A549 treated with AZD2906 at 1 μM for 4 hours (cell line): ENCODE data around the gene PDP2. TPM values are rescaled to one million over a fixed set of nuclear protein-coding genes. Genes with fewer than 3 reads are reported as not detected.

Source experiments
- total RNA-seq: library from RNA; stranded (reverse); fragments of 200-300 nt; extraction: Qiagen RNA extraction; gene quantifications from 5 replicates; pipeline ENCODE4 v1.2.3, GENCODE V29; 2022

Gene PDP2, protein sequence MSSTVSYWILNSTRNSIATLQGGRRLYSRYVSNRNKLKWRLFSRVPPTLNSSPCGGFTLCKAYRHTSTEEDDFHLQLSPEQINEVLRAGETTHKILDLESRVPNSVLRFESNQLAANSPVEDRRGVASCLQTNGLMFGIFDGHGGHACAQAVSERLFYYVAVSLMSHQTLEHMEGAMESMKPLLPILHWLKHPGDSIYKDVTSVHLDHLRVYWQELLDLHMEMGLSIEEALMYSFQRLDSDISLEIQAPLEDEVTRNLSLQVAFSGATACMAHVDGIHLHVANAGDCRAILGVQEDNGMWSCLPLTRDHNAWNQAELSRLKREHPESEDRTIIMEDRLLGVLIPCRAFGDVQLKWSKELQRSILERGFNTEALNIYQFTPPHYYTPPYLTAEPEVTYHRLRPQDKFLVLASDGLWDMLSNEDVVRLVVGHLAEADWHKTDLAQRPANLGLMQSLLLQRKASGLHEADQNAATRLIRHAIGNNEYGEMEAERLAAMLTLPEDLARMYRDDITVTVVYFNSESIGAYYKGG
- 5.3 to 6.8 TPM (median 5.9 TPM) in 5 replicates for total RNA-seq

GRCh38 chr16:66880288-66881013, at the start of gene PDP2:
PDP2 (plus strand) TSS chr16:66880515; CDS start chr16:66884285, 3,770 bp downstream.

GRCh38 chr16:66844342-66845079, 35.8 kb upstream of the PDP2 start, which contains the start of gene CA7:
CA7 (plus strand) TSS chr16:66844414; CDS start chr16:66844488, 74 bp downstream.

GRCh38 chr16:66918803-66919568, 38.7 kb downstream of the PDP2 start, which contains the start of gene CDH16:
CDH16 (minus strand) TSS chr16:66918885; CDS start chr16:66918065, 820 bp downstream.

DNA sequence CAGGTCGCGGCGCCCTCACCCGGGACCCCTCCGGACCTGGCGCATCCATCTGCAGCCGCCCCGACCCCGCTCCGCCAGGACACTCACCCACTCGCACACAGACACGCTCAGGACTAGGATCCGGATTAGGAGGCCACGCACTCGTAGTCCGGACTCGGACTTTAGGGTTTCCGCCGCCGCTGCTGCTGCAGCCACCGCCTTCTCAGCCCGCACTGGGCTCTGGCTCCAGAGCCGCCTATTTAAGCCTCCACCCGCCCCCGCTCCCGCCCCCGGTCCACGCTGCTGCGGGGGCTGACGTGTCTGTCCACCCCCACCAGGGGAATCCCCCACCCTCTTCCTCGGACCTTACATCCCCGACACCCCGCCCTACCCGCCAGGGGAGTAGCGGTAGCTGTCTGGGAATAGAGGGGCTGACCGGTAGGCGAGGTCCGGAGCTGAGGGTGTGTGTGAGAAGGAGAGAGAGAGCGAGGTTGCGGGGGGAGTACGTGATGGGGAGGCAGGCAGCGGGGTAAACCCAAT, 45.1 kb downstream of the PDP2 start, which contains the start of gene RRAD:
Gene RRAD, minus strand, starts transcription at position 214 of the 519 bp plus-strand sequence. CDS start 356 bp downstream, outside the sequence.

GRCh38 chr16:66934138-66934838, 54.0 kb downstream of the PDP2 start, which contains the start of gene CIAO2B:
CIAO2B (minus strand) TSS chr16:66934402; CDS start chr16:66934364, 38 bp downstream.

GRCh38 chr16:66935314-66936011, 55.1 kb downstream of the PDP2 start, which contains the start of gene CES2:
CES2 (plus strand) TSS chr16:66935516; CDS start chr16:66935636, 120 bp downstream.

Other genes with a start within 250 kb of the PDP2 start
- gene CMTM4, start 183.8 kb upstream of the PDP2 start, total RNA-seq: 23.3 to 36.2 TPM (median 33.8 TPM) in 5 replicates
- gene DYNC1LI2, start 128.9 kb upstream of the PDP2 start, total RNA-seq: 39.0 to 57.7 TPM (median 46.9 TPM) in 5 replicates
- 0.05 TPM in 1 of 5 replicates, not detected in the others for gene TERB1, start 78.9 kb upstream of the PDP2 start, total RNA-seq
- 57.8 to 69.8 TPM (median 59.6 TPM) in 5 replicates for gene NAE1, start 49.5 kb upstream of the PDP2 start, total RNA-seq
- 0.05 to 0.06 TPM (median 0.06 TPM) in 3 of 5 replicates, not detected in the others for gene CA7, start 36.1 kb upstream of the PDP2 start, total RNA-seq
- gene CDH16, start 38.4 kb downstream of the PDP2 start, total RNA-seq: 7.0 to 10.5 TPM (median 9.9 TPM) in 5 replicates
- 53.2 to 85.6 TPM (median 74.1 TPM) in 5 replicates for gene RRAD, start 45.0 kb downstream of the PDP2 start, total RNA-seq
- gene CIAO2B, start 53.9 kb downstream of the PDP2 start, total RNA-seq: 146 to 198 TPM (median 194 TPM) in 5 replicates
- 35.8 to 37.3 TPM (median 36.7 TPM) in 5 replicates for gene CES2, start 55.0 kb downstream of the PDP2 start, total RNA-seq
- 2.1 to 2.9 TPM (median 2.4 TPM) in 5 replicates for gene CES3, start 80.8 kb downstream of the PDP2 start, total RNA-seq
- 2.9 to 4.9 TPM (median 4.0 TPM) in 5 replicates for gene CES4A, start 108.1 kb downstream of the PDP2 start, total RNA-seq
- gene CBFB, start 148.6 kb downstream of the PDP2 start, total RNA-seq: 53.5 to 68.5 TPM (median 55.2 TPM) in 5 replicates
- 23.9 to 26.8 TPM (median 25.0 TPM) in 5 replicates for gene PHAF1, start 229.4 kb downstream of the PDP2 start, total RNA-seq